ENCODE measurements around the gene CSF1.

Gene CSF1

GRCh38 chr1:109977225-109977624 lies 66.6 kb downstream of the CSF1 start:
- DNase-seq (ENCODE audit: low spot score), result no peak
- ChIA-PET POLR2A (ENCODE audit: low non-redundant PET) (no interaction called here), CTCF (interaction anchor here (0.6 to 10.3 kb wide), 3 partner anchors 8 to 199 kb away, joined by 3 to 239 read pairs (median 3); no protein-coding TSS in a partner anchor)
- TF ChIP-seq CTCF (conservative IDR thresholded peaks at IDR 0.05; ENCODE audit: low read depth), result no peak
- no peak overlapping the region for H3K27ac ChIP-seq

- no peak for DNase-seq (ENCODE audit: low spot score)
- CTCF ChIA-PET, result interaction anchor here (0.6 to 10.3 kb wide), 3 partner anchors 9 to 200 kb away, joined by 3 to 239 read pairs (median 3); no protein-coding TSS in a partner anchor
- H3K27ac ChIP-seq, result no peak overlapping the region
- POLR2A ChIA-PET (ENCODE audit: low non-redundant PET), result no interaction called here
- TF ChIP-seq CTCF (conservative IDR thresholded peaks at IDR 0.05; ENCODE audit: low read depth), result no peak
Measured at GRCh38 chr1:109977657-109978378, 67.2 kb downstream of the CSF1 start.

- no peak overlapping the region for H3K27ac ChIP-seq
- no peak for DNase-seq (ENCODE audit: low spot score)
- ChIA-PET CTCF (interaction anchor here (0.6 to 10.3 kb wide), 7 partner anchors 75 to 438 kb away, joined by 3 to 239 read pairs (median 3); no protein-coding TSS in a partner anchor), POLR2A (ENCODE audit: low non-redundant PET) (interaction anchor here (0.5 kb wide), 1 partner anchor 86 kb away, joined by 3 read pairs; no protein-coding TSS in a partner anchor)
- TF ChIP-seq CTCF (conservative IDR thresholded peaks at IDR 0.05; ENCODE audit: low read depth), result no peak
Measured at GRCh38 chr1:109978761-109979488, 68.3 kb downstream of the CSF1 start.

GRCh38 chr1:109979489-109980091 lies 68.9 kb downstream of the CSF1 start:
- DNase-seq (ENCODE audit: low spot score), result no peak
- ChIA-PET POLR2A (ENCODE audit: low non-redundant PET) (no interaction called here), CTCF (interaction anchor here (0.6 to 10.3 kb wide), 6 partner anchors 74 to 434 kb away, joined by 3 to 239 read pairs (median 4); no protein-coding TSS in a partner anchor)
- no peak overlapping the region for H3K27ac ChIP-seq
- TF ChIP-seq CTCF (conservative IDR thresholded peaks at IDR 0.05; ENCODE audit: low read depth), result no peak

All from RWPE1 (cell line).